Tibial artery (tissue), 4 donors: ENCODE data around the gene ZFYVE21.

Experiments used
- DNase-seq, 2 donors: peaks; one replicate each; pipeline ENCODE4 v3.0.0-alpha.2; 2019
- H3K27ac ChIP-seq, 2 donors: fragments of 200-600 bp; sonication (generic) in 1 of 2; 1 replicate in 1 of 2; 2 replicates in 1 of 2; pipeline ENCODE4 v1.5.1; 2018 to 2019; ENCODE audit warnings: mild to moderate bottlenecking in 1 of 2
- H3K27me3 ChIP-seq, 2 donors: fragments of 200-600 bp; sonication (generic) in 1 of 2; one replicate each; pipeline versions ENCODE4 v1.5.1 to v1.6.0; 2016 to 2019
- H3K36me3 ChIP-seq, 3 donors: fragments of 200-600 bp; sonication (generic) in 2 of 3; one replicate each; pipeline ENCODE4 v1.5.1; 2016 to 2019; ENCODE audit warnings: mild to moderate bottlenecking in 2 of 3
- H3K4me1 ChIP-seq, 4 donors: fragments of 200-600 bp; sonication (generic) in 2 of 4; 1 replicate in 3 of 4; 2 replicates in 1 of 4; pipeline ENCODE4 v1.5.1; 2016 to 2019
- H3K4me3 ChIP-seq, 2 donors: fragments of 200-600 bp; sonication (generic) in 1 of 2; 1 replicate in 1 of 2; 2 replicates in 1 of 2; pipeline ENCODE4 v1.5.1; 2018 to 2019; ENCODE audit warnings: mild to moderate bottlenecking in 2 of 2
- H3K9me3 ChIP-seq, 3 donors: fragments of 200-600 bp; sonication (generic) in 1 of 3; one replicate each; pipeline ENCODE4 v1.5.1; 2016 to 2019
- CTCF ChIP-seq, 2 experiments: fragments of 200-600 bp in 1 of 2; fragments of 450-650 bp in 1 of 2; IDR thresholded peaks; one replicate each; pipeline ENCODE4 v1.5.1; 2017 to 2019; ENCODE audit warnings: antibody characterized with exemption in 2 of 2, mild to moderate bottlenecking in 1 of 2, moderate library complexity in 1 of 2
- intact Hi-C: fragments of 100-400 bp; cut with DNase I; formaldehyde crosslinking; loops from one replicate; pipeline ENCODE4 v1.15.0; 2023; ENCODE audit warnings: low total_unique reads

ZFYVE21 gene

DNA sequence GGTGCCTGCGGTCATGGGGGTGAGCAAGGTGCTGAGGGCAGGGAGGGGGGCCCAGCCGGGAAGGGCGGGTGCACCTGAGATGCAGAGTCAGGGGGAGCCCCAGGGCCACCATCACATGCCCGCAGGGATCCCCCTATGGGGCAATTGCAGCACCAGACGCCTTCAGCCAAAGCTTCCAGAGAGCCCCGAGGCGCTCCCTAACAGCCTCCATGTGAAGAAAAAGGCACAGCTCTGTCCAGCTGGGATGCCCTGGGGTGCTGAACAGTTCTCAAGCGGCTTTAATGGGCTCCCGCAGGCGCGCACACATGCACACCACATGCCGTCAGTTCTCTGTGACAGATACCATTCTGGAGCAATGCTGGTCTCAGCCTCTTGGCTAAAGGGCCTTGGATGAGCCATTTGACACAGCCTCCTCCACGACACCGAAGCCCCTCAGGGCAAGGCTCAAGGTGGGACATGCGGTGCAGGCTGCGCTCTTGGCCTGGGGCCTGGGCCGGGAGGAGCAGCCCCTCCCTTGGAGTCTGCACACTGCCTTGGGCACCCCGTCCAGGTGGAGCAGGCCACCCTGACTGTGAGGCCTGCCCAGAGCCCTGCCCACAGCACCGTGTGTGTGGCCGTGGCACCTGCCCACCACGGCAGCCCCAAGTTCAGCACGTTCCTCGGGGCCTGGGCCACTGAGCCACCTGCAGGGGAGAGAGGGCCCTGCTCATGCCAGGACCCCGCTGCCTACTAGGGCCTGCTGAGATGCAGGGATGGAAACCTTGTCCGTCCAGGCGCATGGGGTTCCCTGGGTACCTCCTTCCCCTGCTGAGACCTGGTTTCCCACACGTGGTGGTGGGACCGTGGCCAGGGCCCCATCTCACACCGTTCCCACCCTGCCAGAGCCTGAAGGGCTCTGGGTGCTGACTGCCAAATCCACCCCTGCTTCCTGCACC, 8.0 kb upstream of the ZFYVE21 start:
- TF ChIP-seq CTCF (IDR thresholded peaks at IDR 0.05): no peak
- H3K4me3 ChIP-seq: no peak overlapping the region
- peaks cover 17 to 52% (median 42%) of the 10 kb centered on the region in 3 donors for H3K36me3 ChIP-seq
- intact Hi-C loops: no loop called here
- peaks cover 0 to 45% (median 31%) of the 10 kb centered on the region in 4 donors for H3K4me1 ChIP-seq
- no peaks in the 10 kb centered on the region for H3K27me3 ChIP-seq
- peak overlapping the region; percentile 51 to 55 for H3K27ac ChIP-seq
- no peaks in the 10 kb centered on the region for H3K9me3 ChIP-seq
- DNase-seq: no peak

GRCh38 chr14:103708750-103709187, 6.8 kb upstream of the ZFYVE21 start:
- DNase-seq: no peak
- Histone ChIP-seq H3K27me3 (no peaks in the 10 kb centered on the region), H3K9me3 (no peaks in the 10 kb centered on the region), H3K36me3 (peaks cover 5 to 40% (median 30%) of the 10 kb centered on the region in 3 donors), H3K27ac (peak overlapping the region; percentile 51 to 55), H3K4me3 (no peak overlapping the region), H3K4me1 (peaks cover 0 to 55% (median 40%) of the 10 kb centered on the region in 4 donors)
- TF ChIP-seq CTCF (IDR thresholded peaks at IDR 0.05): no peak
- intact Hi-C loops: no loop called here

- TF ChIP-seq CTCF (IDR thresholded peaks at IDR 0.05): no peak
These were observed 5.8 kb upstream of the ZFYVE21 start for GRCh38 chr14:103709814-103710213.

DNA sequence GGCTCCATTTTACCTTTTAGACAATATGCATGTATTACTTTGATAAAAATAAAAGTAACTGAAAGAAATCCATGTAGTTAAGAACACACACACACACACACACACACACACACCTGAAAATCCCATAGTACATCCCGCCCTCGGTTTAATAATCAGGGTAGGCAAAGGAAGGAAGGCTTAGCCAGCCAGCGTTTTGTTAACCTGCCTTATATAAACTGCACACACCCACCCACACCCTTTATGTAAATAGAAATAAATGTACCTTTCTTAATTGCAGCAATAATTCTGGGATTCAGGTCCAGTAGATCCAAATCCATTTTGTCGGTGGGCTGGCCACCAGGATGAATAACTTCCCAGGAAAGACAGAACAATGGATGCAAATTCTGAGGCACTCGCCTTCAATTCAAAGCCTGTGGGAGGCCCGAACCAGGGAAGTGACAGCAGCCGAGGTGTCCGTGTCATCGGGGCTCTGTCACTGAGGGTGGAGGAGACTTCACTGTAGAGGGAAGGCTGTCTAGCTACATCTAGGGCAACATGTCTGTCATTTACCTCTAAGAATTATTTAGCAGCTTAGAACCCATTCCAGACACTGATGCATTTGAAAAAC, 4.7 kb upstream of the ZFYVE21 start:
- peaks cover 0 to 19% (median 12%) of the 10 kb centered on the region in 3 donors for H3K36me3 ChIP-seq
- H3K4me1 ChIP-seq: peaks cover 0 to 69% (median 49%) of the 10 kb centered on the region in 4 donors
- intact Hi-C loops: no loop called here
- TF ChIP-seq CTCF (IDR thresholded peaks at IDR 0.05): no peak
- no peaks in the 10 kb centered on the region for H3K27me3 ChIP-seq
- H3K27ac ChIP-seq: peak overlapping the region; percentile 62 to 77
- DNase-seq: no peak
- no peak overlapping the region for H3K4me3 ChIP-seq
- H3K9me3 ChIP-seq: no peaks in the 10 kb centered on the region

More at GRCh38 chr14:103709814-103710213, 5.8 kb upstream of the ZFYVE21 start:
- Histone ChIP-seq H3K36me3 (peaks cover 0 to 30% (median 19%) of the 10 kb centered on the region in 3 donors), H3K4me3 (no peak overlapping the region), H3K9me3 (no peaks in the 10 kb centered on the region), H3K27ac (peak overlapping the region in 1 of 2 donors; percentile 55), H3K27me3 (no peaks in the 10 kb centered on the region), H3K4me1 (peaks cover 0 to 65% (median 45%) of the 10 kb centered on the region in 4 donors)
- intact Hi-C loops: no loop called here
- DNase-seq: no peak

DNA sequence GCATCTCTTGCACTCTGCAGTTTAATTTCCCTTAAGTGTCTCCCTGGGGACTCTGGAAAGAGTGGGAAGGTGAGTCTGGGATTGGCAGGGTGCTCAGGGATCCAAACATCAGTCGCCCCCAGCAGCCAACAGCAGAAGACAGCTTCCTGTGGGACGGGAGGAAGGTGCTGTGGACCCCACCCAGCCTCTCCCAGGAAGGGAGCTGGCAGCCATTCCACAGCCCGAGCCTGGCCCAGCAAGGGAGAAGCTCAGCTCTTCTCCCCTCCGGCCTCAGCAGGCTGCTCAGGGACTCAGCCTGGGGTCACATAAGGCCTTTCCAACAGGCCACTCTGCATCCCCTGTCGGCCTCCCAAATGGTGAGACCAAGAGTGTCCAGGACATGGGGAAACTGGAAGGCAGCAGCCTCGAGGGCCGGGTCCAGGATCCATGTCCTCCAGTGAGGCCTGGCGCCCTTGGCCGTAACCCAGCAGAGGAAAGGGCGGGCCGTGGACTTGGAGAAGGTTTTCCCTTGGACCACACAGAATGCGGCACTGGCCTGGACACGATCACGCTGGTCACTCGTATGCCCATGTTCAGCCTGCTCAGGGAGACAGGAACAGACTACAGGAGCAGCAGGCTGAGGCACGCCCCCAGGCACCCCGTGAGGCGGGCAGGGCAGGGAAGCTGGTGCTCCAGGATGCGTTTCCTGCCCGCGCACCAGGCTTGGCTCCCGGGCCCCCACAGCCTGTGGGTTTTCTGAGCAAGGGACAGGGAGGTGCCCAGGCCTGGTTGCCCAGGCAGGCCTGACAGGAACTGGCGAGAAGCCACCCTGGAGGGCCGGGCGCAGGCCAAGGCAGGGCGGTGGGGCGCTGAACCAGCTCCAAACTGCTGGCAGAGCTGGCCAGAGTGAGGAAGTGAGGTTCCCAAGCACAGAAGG, 3.8 kb upstream of the ZFYVE21 start:
- intact Hi-C loops: no loop called here
- Histone ChIP-seq H3K27ac (peak overlapping the region; percentile 62 to 77), H3K9me3 (no peaks in the 10 kb centered on the region), H3K4me1 (peaks cover 0 to 74% (median 53%) of the 10 kb centered on the region in 4 donors), H3K27me3 (no peaks in the 10 kb centered on the region), H3K36me3 (peaks cover 0 to 10% (median 3%) of the 10 kb centered on the region in 3 donors), H3K4me3 (no peak overlapping the region)
- DNase-seq: peak; percentile 68 to 89
- TF ChIP-seq CTCF (IDR thresholded peaks at IDR 0.05): no peak
